MG63 (cell line): Measurements from ENCODE around the gene HEXB. TPM values are rescaled to one million over a fixed set of nuclear protein-coding genes. Genes with fewer than 3 reads are reported as not detected.

Experiments
- DNase-seq: peaks from one replicate; pipeline ENCODE4 v3.0.0-alpha.2; 2020
- H3K27me3 ChIP-seq: fragments of 250-450 bp; sonication (Bioruptor Pico); 2 replicates; pipeline ENCODE4 v1.5.1; 2020; ENCODE audit warnings: mild to moderate bottlenecking, moderate library complexity
- H3K36me3 ChIP-seq: fragments of 250-450 bp; sonication (Bioruptor Pico); 2 replicates; pipeline ENCODE4 v1.5.1; 2020; ENCODE audit warnings: mild to moderate bottlenecking, moderate library complexity
- H3K4me3 ChIP-seq: fragments of 250-450 bp; sonication (Bioruptor Pico); 2 replicates; pipeline ENCODE4 v1.5.1; 2020; ENCODE audit warnings: mild to moderate bottlenecking, moderate library complexity
- H3K9me3 ChIP-seq: fragments of 250-450 bp; sonication (Bioruptor Pico); 2 replicates; pipeline ENCODE4 v1.5.1; 2020; ENCODE audit warnings: mild to moderate bottlenecking, moderate library complexity
- total RNA-seq: library from RNA; depleted of rRNA; stranded (reverse); fragments of >200 nt; shearing (Covaris generic); gene quantifications from 2 replicates; pipeline ENCODE4 v1.2.3, GENCODE V29; 2014; ENCODE audit warnings: low replicate concordance; rRNA removed

HEXB gene
- total RNA-seq, 1 experiment from 2014 or later = 165 TPM

DNA sequence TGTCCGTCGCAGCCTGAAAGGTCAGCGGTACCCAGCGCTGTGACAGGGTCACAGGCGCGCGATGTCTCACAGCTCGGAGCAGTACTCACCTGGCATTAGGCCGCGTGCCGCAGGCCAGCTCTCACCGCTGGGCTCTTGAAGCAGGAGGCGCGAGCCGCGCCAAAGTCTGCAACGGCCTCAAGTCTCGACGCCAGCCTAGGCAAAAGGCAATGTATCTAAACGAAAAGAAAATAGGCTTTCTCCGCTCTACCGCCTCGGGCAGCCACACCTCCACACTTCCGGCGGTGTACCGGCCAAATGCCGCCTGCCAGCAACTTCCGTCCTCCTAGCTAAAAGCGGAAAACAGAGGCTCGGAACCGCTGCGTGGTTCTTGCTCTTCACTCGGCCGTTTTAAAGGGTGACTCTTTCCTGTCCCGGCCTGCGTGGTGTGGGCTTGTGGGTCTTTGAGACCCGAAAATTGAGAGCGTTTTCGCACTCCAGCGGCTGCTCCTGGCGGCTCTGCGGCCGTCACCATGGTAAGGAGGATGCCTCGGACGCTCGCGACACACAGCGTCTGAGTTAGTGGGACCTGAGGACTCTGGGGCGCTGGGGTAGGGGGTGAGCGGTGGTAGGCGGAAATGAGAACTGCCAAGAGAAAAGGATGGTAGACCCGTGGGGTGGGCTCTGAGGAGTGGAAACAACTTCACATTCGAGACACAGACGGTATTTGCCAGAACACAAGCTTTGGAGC lies 82.0 kb downstream of the HEXB start, which contains the start of the genes GFM2 and NSA2:
TSS of gene GFM2 (minus strand) at position 269 of the 730 bp plus-strand sequence. CDS start 3,375 bp downstream, outside the sequence.
TSS of gene NSA2 (plus strand) at position 401 of the 730 bp plus-strand sequence. CDS start at position 513, 112 bp downstream.
- H3K4me3 ChIP-seq = peak within 1 kb of the TSS; percentile 99
- H3K27me3 ChIP-seq = no peaks in the 10 kb centered on the region
- peaks cover 38% of the 10 kb centered on the region for H3K36me3 ChIP-seq
- peak; percentile 89 for DNase-seq
- no peaks in the 10 kb centered on the region for H3K9me3 ChIP-seq

DNA sequence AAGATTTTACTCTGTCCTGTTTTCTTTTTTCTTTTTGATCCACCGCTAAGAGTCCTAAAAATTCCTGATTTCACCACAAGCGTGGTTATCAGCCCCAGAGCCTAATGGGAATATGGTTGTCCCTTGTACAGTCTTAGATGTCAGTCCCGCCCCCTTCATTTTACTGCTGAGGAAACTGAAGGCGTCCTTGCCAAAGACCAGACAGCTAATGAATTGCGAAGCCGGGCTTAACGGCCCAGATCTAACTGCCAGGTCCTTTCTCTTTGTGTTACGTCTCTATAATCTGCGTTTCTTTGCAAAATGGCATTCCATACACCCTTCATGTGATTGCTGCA lies 82.5 kb downstream of the HEXB start:
- Histone ChIP-seq H3K4me3 (peak overlapping the region; percentile 99), H3K36me3 (peaks cover 43% of the 10 kb centered on the region), H3K27me3 (no peaks in the 10 kb centered on the region), H3K9me3 (no peaks in the 10 kb centered on the region)
- DNase-seq = peak; percentile 5

Other genes starting within 250 kb of the HEXB start
- 14.5 and 35.0 TPM in 2 replicates for gene ENC1, start 44.5 kb upstream of the HEXB start, total RNA-seq
- gene GFM2, start 81.9 kb downstream of the HEXB start, total RNA-seq = 19.3 and 38.8 TPM in 2 replicates
- gene NSA2, start 82.0 kb downstream of the HEXB start, total RNA-seq = 33.1 and 67.4 TPM in 2 replicates
- gene FAM169A, start 181.2 kb downstream of the HEXB start, total RNA-seq = 2.2 and 18.8 TPM in 2 replicates